ENCODE results near the gene VAT1L. TPM values are rescaled to one million over a fixed set of nuclear protein-coding genes. Genes with fewer than 3 reads are reported as not detected.

Gene VAT1L
- total and polyA plus RNA-seq, 4 donors, result 79.7 to 185 (median 154) TPM

DNA sequence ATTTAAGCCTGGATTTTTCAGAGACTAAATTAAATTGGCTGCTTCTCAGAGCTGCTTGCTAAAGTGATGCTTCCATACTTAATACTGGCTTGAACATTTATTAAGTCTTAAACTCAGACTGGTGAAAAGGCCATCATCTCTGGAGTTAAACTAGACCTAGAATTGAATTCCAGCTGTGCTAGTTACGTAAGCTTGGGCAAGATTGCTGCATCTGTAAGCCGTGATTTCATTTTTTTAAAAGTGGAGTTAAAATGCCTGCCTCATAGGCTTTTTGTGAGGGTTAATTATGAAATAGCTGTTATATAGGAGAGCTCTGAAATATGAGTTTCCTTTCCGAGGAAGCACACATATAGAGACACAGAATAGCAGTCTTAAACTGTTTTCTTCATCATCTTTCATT is 84.7 kb downstream of the VAT1L start:
- WGBS (ENCODE audit: insufficient coverage), result 92% methylated on average over 2 of the region's 3 CpGs
- no peak overlapping the region for H3K27ac ChIP-seq (ENCODE audit: low read depth, low read length)

DNA sequence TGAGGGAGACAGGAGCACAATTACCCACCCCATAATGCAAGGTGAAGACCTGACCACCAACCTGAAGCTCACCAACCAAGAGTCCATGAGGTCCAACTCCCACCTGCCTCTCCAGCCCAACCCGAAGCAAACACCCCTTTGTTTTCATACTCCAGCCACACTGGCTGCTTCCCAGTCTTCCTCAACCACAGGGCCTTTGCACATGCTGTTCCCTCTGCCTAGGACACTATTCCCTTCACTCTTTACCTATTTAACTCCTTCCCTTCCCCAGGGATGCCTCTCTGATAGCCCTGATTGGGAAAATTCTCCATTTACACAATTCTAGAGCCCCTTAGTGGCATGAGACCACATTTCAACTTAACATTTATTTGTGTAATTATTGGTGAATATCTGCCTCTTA is 86.0 kb downstream of the VAT1L start:
- Histone ChIP-seq H3K27ac (ENCODE audit: low read depth, low read length) (no peak overlapping the region), H3K27me3 (ENCODE audit: control insufficient read depth, insufficient read depth, low read length) (no peaks in the 10 kb centered on the region), H3K36me3 (ENCODE audit: control insufficient read depth, insufficient read depth, low read length) (peaks cover 5% of the 10 kb centered on the region), H3K9me3 (ENCODE audit: control insufficient read depth, insufficient read depth, low read length) (no peaks in the 10 kb centered on the region), H3K4me1 (ENCODE audit: control insufficient read depth, insufficient read depth, low read length) (peaks cover 14% of the 10 kb centered on the region), H3K4me3 (ENCODE audit: low read depth, low read length) (no peak overlapping the region)
- 90% methylated on average over 1 of the region's 1 CpG for WGBS (ENCODE audit: insufficient coverage)
- no peak for DNase-seq (ENCODE audit: low read depth in 4 of 6, low spot score in 6 of 6)

More for the DNA sequence above, 84.7 kb downstream of the VAT1L start:
- Histone ChIP-seq H3K4me1 (ENCODE audit: control insufficient read depth, insufficient read depth, low read length) (peaks cover 14% of the 10 kb centered on the region), H3K27me3 (ENCODE audit: control insufficient read depth, insufficient read depth, low read length) (no peaks in the 10 kb centered on the region), H3K4me3 (ENCODE audit: low read depth, low read length) (no peak overlapping the region), H3K36me3 (ENCODE audit: control insufficient read depth, insufficient read depth, low read length) (peaks cover 2% of the 10 kb centered on the region), H3K9me3 (ENCODE audit: control insufficient read depth, insufficient read depth, low read length) (no peaks in the 10 kb centered on the region)
- DNase-seq (ENCODE audit: low read depth in 4 of 6, low spot score in 6 of 6), result no peak

DNA sequence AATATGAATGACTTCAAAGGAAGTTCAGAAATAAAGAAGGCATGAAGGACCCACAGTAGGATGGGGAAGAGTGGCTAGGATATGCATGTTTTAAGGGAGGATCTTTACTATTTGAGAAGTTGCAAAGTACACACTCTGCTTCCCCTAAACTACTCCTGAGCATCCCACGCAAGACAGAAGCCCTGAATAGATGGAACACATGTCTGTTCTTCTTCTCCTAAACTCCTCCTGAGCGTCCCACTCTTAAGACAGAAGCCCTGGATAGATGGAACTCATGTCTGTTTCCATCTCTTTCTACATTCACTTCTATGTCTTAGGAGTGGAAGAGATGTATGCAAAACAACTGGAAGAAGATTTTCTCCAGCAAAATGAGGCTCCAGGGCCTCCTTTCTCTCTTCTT is 88.4 kb downstream of the VAT1L start:
- no peaks in the 10 kb centered on the region for H3K27me3 ChIP-seq (ENCODE audit: control insufficient read depth, insufficient read depth, low read length)
- peaks cover 4% of the 10 kb centered on the region for H3K4me1 ChIP-seq (ENCODE audit: control insufficient read depth, insufficient read depth, low read length)
- no peaks in the 10 kb centered on the region for H3K9me3 ChIP-seq (ENCODE audit: control insufficient read depth, insufficient read depth, low read length)
- no peak overlapping the region for H3K27ac ChIP-seq (ENCODE audit: low read depth, low read length)
- H3K4me3 ChIP-seq (ENCODE audit: low read depth, low read length), result no peak overlapping the region
- H3K36me3 ChIP-seq (ENCODE audit: control insufficient read depth, insufficient read depth, low read length), result peaks cover 8% of the 10 kb centered on the region
- WGBS (ENCODE audit: insufficient coverage), result no CpG with 5 or more reads among the region's 2 CpGs
- DNase-seq (ENCODE audit: low read depth in 4 of 6, low spot score in 6 of 6), result no peak

DNA sequence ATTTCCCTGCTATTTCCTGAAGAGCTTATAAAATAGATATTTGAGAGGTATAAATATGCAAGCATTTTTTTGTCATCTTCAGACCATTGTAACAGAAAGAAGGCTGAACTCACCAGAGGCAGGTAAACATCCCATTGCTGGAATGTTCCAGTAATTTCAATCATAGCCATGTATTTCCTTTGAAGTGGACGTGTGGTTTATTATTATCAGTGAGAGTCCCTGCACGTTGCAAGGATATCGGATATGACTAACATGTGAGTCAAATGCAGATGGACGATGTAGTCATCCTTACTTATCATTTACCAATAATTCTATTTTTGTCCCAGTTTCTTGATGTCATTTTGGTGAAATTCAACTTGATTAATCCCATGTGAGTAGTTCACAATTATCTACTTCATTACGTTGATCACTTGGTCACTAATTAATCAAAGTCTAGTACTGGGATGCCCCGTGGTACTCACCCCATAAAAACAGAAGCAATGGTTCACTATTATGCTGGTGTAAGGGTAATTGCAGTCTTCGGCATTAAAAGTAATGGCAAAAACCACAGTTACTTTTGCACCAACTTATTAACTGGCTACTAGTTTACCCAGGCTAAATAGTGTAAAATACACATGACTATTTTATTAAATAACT is 89.5 kb downstream of the VAT1L start:
- Histone ChIP-seq H3K27ac (ENCODE audit: low read depth, low read length) (no peak overlapping the region), H3K4me3 (ENCODE audit: low read depth, low read length) (no peak overlapping the region), H3K9me3 (ENCODE audit: control insufficient read depth, insufficient read depth, low read length) (no peaks in the 10 kb centered on the region), H3K4me1 (ENCODE audit: control insufficient read depth, insufficient read depth, low read length) (no peaks in the 10 kb centered on the region), H3K36me3 (ENCODE audit: control insufficient read depth, insufficient read depth, low read length) (peaks cover 8% of the 10 kb centered on the region), H3K27me3 (ENCODE audit: control insufficient read depth, insufficient read depth, low read length) (no peaks in the 10 kb centered on the region)
- WGBS (ENCODE audit: insufficient coverage), result no CpG with 5 or more reads among the region's 7 CpGs
- no peak for DNase-seq (ENCODE audit: low read depth in 4 of 6, low spot score in 6 of 6)

DNA sequence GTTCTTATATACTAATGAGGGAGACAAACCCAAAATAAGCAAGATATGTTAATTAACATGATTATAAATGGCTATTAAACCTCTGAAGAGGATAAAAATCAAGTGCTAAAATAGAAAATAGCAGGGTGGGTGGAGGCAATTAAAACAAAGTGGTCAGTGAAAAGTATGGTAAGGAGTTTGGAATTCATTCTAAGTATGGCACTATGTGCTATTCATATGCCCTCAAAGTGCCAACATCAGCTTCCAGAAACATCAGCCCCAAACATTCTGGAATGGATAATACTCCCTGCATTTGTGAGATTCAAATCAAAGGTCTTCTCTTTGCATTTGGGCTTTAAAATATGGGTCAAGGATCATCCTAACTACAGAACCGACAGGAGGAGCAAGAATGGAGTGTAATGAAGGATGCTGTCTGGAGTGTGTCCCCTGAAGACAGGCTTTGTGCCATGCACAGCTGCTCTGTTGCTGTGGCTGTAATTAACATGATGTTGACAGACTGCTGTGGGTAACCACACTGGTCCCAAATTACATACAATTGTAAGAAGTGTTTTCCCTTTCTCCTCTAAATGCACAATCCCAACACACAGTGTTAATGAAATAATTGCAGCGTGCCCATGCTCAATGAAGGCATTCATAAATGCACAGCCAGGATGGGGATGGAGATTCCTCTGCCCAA is 93.1 kb downstream of the VAT1L start:
- H3K4me3 ChIP-seq (ENCODE audit: low read depth, low read length), result no peak overlapping the region
- peaks cover 8% of the 10 kb centered on the region for H3K36me3 ChIP-seq (ENCODE audit: control insufficient read depth, insufficient read depth, low read length)
- no peaks in the 10 kb centered on the region for H3K27me3 ChIP-seq (ENCODE audit: control insufficient read depth, insufficient read depth, low read length)
- no peaks in the 10 kb centered on the region for H3K9me3 ChIP-seq (ENCODE audit: control insufficient read depth, insufficient read depth, low read length)
- 13% methylated on average over 1 of the region's 2 CpGs for WGBS (ENCODE audit: insufficient coverage)
- H3K4me1 ChIP-seq (ENCODE audit: control insufficient read depth, insufficient read depth, low read length), result no peaks in the 10 kb centered on the region
- DNase-seq (ENCODE audit: low read depth in 4 of 6, low spot score in 6 of 6), result peak in 2 of 6 donors; percentile 56 to 87
- no peak overlapping the region for H3K27ac ChIP-seq (ENCODE audit: low read depth, low read length)

DNA sequence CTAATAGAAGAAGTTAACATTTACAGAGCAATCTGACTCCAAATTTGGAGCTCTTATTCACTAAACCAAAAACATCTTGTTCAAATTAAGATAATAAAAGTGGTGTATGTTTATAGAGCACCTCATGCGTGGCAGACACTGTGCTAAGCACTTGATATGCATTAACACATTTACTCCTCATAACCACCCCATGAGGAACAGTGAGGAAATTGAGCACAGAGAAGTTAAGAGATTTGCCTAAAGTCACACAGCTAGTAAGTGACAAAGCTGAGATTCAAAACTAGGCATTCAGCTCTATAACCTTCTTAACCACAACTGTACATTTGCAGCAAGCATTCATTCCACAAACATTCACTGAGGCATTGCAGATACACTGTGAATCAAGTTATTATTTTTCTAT is 94.0 kb downstream of the VAT1L start:
- H3K27me3 ChIP-seq (ENCODE audit: control insufficient read depth, insufficient read depth, low read length), result no peaks in the 10 kb centered on the region
- no peaks in the 10 kb centered on the region for H3K9me3 ChIP-seq (ENCODE audit: control insufficient read depth, insufficient read depth, low read length)
- WGBS (ENCODE audit: insufficient coverage), result no CpG with 5 or more reads among the region's 1 CpG
- H3K27ac ChIP-seq (ENCODE audit: low read depth, low read length), result no peak overlapping the region
- DNase-seq (ENCODE audit: low read depth in 4 of 6, low spot score in 6 of 6), result no peak
- H3K36me3 ChIP-seq (ENCODE audit: control insufficient read depth, insufficient read depth, low read length), result peaks cover 6% of the 10 kb centered on the region
- H3K4me3 ChIP-seq (ENCODE audit: low read depth, low read length), result no peak overlapping the region
- no peaks in the 10 kb centered on the region for H3K4me1 ChIP-seq (ENCODE audit: control insufficient read depth, insufficient read depth, low read length)

DNA sequence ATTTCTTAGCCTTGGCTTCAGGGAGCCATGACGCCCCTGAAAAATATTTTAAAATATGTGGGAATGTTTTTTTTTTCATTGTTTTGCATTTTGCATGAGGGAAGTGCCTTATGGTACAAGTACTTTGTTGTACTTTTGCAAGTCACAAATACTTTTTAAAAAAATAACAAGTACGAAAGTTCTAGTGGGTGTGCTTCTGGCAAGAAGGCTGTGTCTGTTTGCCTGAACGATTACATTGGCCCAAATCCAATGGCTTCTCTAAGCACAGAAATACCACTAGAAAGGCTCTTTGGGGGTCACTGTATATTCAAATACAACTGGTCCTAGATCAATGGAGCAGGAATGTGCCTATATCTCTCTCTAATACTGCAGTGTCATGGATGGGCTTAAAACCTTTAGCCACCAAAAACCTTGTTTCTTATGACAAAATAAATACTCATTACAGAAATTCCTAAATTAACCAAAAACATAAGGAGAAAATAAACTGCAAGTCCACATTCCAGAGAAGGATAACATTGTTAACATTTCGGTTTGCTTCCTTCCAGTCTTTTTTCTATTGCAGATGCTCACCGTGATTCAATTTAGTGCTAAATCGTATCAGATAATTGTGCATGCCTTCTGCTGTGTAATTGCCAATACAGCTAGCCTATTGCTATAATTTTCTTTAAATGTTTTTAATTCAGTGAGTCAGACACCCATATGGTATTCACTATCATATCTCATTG is 97.4 kb downstream of the VAT1L start:
- H3K27ac ChIP-seq (ENCODE audit: low read depth, low read length), result no peak overlapping the region
- no peaks in the 10 kb centered on the region for H3K9me3 ChIP-seq (ENCODE audit: control insufficient read depth, insufficient read depth, low read length)
- no peaks in the 10 kb centered on the region for H3K36me3 ChIP-seq (ENCODE audit: control insufficient read depth, insufficient read depth, low read length)
- DNase-seq (ENCODE audit: low read depth in 4 of 6, low spot score in 6 of 6), result peak in 1 of 6 donors; percentile 22
- WGBS (ENCODE audit: insufficient coverage), result 100% methylated on average over 1 of the region's 6 CpGs
- H3K4me3 ChIP-seq (ENCODE audit: low read depth, low read length), result no peak overlapping the region
- no peaks in the 10 kb centered on the region for H3K4me1 ChIP-seq (ENCODE audit: control insufficient read depth, insufficient read depth, low read length)
- no peaks in the 10 kb centered on the region for H3K27me3 ChIP-seq (ENCODE audit: control insufficient read depth, insufficient read depth, low read length)

DNA sequence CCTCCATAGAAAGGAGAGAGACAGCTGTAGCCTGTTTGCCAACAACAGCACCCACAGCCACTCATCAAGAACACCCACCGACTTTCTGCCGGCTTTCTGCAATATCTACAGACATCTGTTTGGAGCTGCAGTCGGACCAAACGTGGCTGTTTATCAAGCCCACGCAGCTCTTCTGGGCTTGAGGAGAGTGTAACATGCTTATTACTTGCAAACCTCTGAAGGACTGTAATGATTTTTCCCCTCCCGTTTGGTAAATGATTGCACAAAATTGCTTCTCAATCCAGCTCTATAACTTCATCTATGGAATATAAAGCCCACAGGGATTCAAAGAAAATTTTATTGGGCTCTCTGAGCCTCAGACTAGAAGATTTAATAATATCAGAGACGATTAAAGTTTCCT is 100.5 kb downstream of the VAT1L start:
- Histone ChIP-seq H3K4me1 (ENCODE audit: control insufficient read depth, insufficient read depth, low read length) (no peaks in the 10 kb centered on the region), H3K27ac (ENCODE audit: low read depth, low read length) (no peak overlapping the region), H3K9me3 (ENCODE audit: control insufficient read depth, insufficient read depth, low read length) (no peaks in the 10 kb centered on the region), H3K27me3 (ENCODE audit: control insufficient read depth, insufficient read depth, low read length) (no peaks in the 10 kb centered on the region), H3K4me3 (ENCODE audit: low read depth, low read length) (no peak overlapping the region), H3K36me3 (ENCODE audit: control insufficient read depth, insufficient read depth, low read length) (no peaks in the 10 kb centered on the region)
- peak in 2 of 6 donors; percentile 24 to 95 for DNase-seq (ENCODE audit: low read depth in 4 of 6, low spot score in 6 of 6)
- WGBS (ENCODE audit: insufficient coverage), result no CpG with 5 or more reads among the region's 7 CpGs

DNA sequence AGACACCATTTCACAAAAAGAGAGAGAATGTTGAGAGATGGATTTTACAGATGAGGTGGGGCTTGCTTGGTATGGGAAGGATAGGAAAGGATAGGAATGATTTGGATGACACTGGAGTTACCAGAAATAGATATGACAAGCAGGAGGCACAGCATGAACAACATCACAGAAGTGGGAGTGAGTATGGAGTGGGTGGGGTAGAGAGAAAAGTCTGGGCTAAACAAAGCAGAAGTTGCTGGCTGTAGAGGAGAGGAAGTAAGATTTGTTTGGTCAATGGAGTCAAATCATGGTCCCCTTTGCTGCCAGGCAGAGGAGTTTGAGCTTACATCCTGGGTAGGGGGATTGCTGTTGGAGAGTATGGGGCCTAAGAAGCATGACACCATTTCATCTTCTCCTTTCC is 101.7 kb downstream of the VAT1L start:
- no peaks in the 10 kb centered on the region for H3K9me3 ChIP-seq (ENCODE audit: control insufficient read depth, insufficient read depth, low read length)
- H3K4me1 ChIP-seq (ENCODE audit: control insufficient read depth, insufficient read depth, low read length), result no peaks in the 10 kb centered on the region
- H3K4me3 ChIP-seq (ENCODE audit: low read depth, low read length), result no peak overlapping the region
- no peak overlapping the region for H3K27ac ChIP-seq (ENCODE audit: low read depth, low read length)
- no peaks in the 10 kb centered on the region for H3K36me3 ChIP-seq (ENCODE audit: control insufficient read depth, insufficient read depth, low read length)
- H3K27me3 ChIP-seq (ENCODE audit: control insufficient read depth, insufficient read depth, low read length), result no peaks in the 10 kb centered on the region
- no peak for DNase-seq (ENCODE audit: low read depth in 4 of 6, low spot score in 6 of 6)

DNA sequence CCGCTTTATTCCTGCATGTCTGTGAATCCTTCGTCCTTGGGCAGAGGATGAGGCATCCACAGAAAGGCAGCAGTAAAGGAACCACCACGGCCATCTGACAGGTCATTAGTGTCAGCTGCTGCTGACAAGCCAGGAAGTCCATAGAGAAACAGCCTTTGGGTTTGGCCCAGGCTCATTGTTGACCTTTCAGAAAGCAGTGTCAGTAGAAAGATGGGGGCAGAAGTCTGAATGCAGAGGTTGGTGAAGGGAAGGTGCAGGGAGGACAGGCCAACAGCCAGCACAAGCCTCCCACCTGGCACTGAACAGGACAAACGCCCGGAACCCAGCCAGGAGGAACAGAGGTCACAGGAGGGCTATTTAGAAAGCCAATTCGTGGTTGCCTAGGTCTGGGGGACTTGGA is 105.8 kb downstream of the VAT1L start:
- 68% methylated on average over 6 of the region's 6 CpGs for WGBS (ENCODE audit: insufficient coverage)
- Histone ChIP-seq H3K4me1 (ENCODE audit: control insufficient read depth, insufficient read depth, low read length) (peaks cover 6% of the 10 kb centered on the region), H3K27me3 (ENCODE audit: control insufficient read depth, insufficient read depth, low read length) (no peaks in the 10 kb centered on the region), H3K9me3 (ENCODE audit: control insufficient read depth, insufficient read depth, low read length) (no peaks in the 10 kb centered on the region), H3K27ac (ENCODE audit: low read depth, low read length) (no peak overlapping the region), H3K4me3 (ENCODE audit: low read depth, low read length) (no peak overlapping the region), H3K36me3 (ENCODE audit: control insufficient read depth, insufficient read depth, low read length) (peaks cover 2% of the 10 kb centered on the region)
- no peak for DNase-seq (ENCODE audit: low read depth in 4 of 6, low spot score in 6 of 6)
